Muscle layer of colon (tissue), 2 donors: Measurements from ENCODE around the gene PTPN1.

ENCODE experiments used
- H3K27ac ChIP-seq: one replicate; pipeline ENCODE4 v1.7.0; 2013; ENCODE audit warnings: low read depth, mild to moderate bottlenecking, low read length, moderate library complexity
- H3K27me3 ChIP-seq, 2 donors: one replicate each; pipeline ENCODE4 v1.7.0; 2013; ENCODE audit warnings: low read length in 2 of 2, mild to moderate bottlenecking in 2 of 2; ENCODE audit not compliant: insufficient read depth in 2 of 2, control insufficient read depth in 1 of 2
- H3K36me3 ChIP-seq: one replicate; pipeline ENCODE4 v1.7.0; 2013; ENCODE audit warnings: mild to moderate bottlenecking, low read length; ENCODE audit not compliant: insufficient read depth
- H3K4me1 ChIP-seq: one replicate; pipeline ENCODE4 v1.7.0; 2013; ENCODE audit warnings: mild to moderate bottlenecking, low read length; ENCODE audit not compliant: insufficient read depth
- H3K4me3 ChIP-seq, 2 donors: one replicate each; pipeline ENCODE4 v1.7.0; 2013; ENCODE audit warnings: low read length in 2 of 2, low read depth in 1 of 2, mild to moderate bottlenecking in 1 of 2, moderate library complexity in 1 of 2
- H3K9ac ChIP-seq: one replicate; pipeline ENCODE4 v1.7.0; 2013; ENCODE audit warnings: low read length
- H3K9me3 ChIP-seq: one replicate; pipeline ENCODE4 v1.7.0; 2013; ENCODE audit warnings: mild to moderate bottlenecking, low read length
- donor health status: abdominal sarcoma.
- donor health status: Adenocarcinoma of cecum.

PTPN1 gene

DNA sequence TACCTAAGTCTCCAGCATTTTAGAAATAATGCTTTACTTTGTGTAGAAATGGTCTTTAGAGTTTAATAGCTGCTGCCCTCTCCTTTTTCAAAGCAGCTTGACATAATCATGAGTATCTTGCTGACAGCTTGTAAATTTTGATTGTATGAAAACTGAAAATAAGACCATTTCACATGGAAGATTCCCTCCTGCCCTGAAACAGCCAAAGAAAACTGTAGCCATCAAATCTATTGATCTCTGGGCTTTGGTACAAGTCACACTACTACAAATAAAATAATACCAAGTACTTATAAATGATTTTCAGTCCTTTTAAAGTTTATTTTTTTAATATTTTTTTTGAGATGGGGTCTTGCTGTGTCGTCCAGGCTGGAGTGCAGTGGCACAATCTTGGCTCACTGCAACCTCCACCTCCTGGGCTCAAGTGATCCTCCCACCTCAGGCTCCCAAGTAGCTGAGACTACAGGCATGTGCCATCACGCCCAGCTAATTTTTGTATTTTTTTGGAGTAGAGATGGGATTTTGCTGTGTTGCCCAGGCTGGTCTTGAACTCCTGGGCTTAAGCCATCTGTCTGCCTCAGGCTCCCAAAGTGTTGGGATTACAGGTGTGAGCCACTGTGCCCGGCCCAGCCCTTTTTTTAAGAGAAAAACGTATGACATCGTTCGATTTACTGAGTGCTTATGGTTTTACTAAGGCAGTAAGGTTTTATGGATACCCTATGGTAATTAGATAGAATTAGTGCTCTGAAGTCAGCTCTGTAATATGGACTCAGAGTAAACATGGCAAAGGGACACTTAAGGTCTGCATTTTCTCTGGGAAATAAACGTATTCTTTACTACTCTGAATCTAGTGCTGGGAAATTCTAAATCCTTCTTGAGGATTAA, 7.0 kb downstream of the PTPN1 start:
- Histone ChIP-seq H3K27ac (peak overlapping the region; percentile 30), H3K27me3 (no peaks in the 10 kb centered on the region), H3K4me1 (peaks cover 71% of the 10 kb centered on the region), H3K4me3 (no peak overlapping the region), H3K36me3 (no peaks in the 10 kb centered on the region), H3K9me3 (no peaks in the 10 kb centered on the region), H3K9ac (no peak overlapping the region)

DNA sequence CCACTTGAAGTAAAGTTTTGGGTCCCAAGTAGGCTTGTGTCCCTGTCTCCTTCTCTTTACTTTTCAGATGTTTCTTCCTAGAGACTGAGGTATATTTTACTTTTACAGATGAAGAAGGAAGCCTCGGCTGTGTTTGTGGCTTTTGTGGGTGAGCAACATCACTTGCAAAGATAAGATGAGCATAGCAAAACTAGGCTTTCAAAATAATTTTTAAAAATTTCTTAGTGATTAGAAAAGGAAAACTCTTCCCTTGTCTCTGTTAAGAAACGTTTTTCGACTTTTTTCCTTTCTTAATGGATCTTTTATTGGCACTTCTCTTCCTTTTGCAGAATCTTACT, 7.6 kb downstream of the PTPN1 start:
- no peaks in the 10 kb centered on the region for H3K36me3 ChIP-seq
- no peaks in the 10 kb centered on the region for H3K27me3 ChIP-seq
- H3K9me3 ChIP-seq: no peaks in the 10 kb centered on the region
- peaks cover 65% of the 10 kb centered on the region for H3K4me1 ChIP-seq
- H3K27ac ChIP-seq: no peak overlapping the region
- H3K4me3 ChIP-seq: no peak overlapping the region
- no peak overlapping the region for H3K9ac ChIP-seq

DNA sequence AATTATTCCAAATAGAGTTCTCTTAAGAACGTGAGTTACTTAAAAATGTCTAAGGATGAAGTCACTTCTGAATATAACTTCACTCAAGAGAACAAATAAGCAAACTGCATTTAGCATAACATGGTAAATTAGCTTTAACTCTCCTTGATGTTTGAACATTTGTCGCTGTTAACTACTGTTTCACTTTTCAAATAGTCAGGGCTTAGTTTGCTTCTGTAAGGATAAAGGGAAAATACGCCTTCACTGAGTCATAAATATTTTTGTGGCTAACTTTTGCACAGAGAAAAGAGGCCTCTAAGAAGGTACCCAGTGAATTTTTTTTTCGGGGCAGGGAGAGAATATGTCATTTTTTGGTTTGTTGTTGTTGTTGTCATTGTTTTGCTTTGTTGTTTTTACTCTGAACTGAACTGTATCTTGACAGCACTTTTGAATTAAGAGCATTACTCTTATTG, 8.1 kb downstream of the PTPN1 start:
- Histone ChIP-seq H3K27me3 (no peaks in the 10 kb centered on the region), H3K4me1 (peaks cover 60% of the 10 kb centered on the region), H3K9ac (no peak overlapping the region), H3K36me3 (no peaks in the 10 kb centered on the region), H3K27ac (no peak overlapping the region), H3K4me3 (no peak overlapping the region), H3K9me3 (no peaks in the 10 kb centered on the region)

DNA sequence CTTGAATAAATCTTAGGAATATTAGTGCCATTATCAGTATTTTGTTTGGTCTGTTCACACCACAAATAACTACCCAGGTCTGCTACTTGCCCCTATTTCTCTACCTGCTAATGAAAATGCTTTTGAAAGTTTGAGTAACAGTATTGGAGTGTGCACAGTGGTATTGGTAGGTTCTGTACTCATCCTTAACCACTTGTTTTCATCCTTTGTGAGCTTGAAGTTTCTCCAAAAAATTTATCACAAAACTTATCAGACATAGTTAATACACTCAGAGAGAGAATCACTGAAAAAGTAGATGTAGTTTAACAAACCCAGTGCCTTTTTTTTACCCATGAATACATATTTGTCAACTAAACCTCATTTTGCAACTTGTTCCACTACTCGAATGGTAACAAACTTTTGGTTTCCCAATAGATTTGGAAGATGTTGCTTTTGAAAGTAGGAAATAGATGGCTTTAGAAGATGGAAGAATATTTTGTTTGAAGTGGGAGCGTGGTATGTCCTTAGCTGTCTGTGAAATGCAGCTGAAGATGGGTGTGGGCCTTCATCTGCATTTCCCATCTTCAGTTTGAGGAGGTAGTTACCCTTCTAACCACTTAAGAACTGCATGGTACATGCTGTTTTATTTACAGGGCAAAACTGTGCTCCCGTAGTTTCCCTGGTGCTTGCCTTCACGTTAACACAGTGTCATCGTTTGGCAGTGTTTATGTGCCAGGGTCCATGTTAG, 9.0 kb downstream of the PTPN1 start:
- Histone ChIP-seq H3K36me3 (no peaks in the 10 kb centered on the region), H3K9me3 (no peaks in the 10 kb centered on the region), H3K4me3 (no peak overlapping the region), H3K27me3 (no peaks in the 10 kb centered on the region), H3K27ac (no peak overlapping the region), H3K4me1 (peaks cover 51% of the 10 kb centered on the region), H3K9ac (no peak overlapping the region)

DNA sequence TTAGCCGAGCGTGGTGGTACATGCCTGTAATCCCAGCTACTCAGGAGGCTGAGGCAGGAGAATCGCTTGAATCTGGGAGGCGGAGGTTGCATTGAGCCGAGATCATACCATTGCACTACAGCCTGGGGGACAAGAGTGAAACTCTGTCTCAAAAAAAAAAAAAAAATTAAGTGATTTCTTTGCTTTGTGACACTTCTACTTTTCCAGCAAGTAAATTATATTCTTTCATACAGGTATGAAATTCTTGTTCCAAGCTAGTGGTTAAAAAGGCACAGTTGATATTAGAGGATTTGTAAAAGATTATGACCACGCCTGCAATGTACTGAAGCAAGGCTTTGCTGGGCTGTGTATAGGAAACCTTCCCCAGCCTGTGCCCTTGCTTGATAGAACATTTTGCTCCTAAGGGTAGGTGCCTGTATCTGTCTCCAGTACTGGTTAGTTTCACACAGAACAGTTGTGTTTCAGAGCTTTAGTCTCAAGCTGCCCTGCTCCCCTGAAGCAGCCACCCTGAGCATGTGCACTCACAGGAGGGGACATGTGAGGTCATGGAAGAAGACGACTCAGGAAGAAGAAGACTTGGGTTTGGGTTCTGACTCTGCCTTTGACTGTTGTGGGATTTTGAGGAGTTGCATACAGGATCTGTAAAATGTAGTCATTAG, 10.2 kb downstream of the PTPN1 start:
- peaks cover 39% of the 10 kb centered on the region for H3K4me1 ChIP-seq
- H3K9me3 ChIP-seq: no peaks in the 10 kb centered on the region
- H3K4me3 ChIP-seq: no peak overlapping the region
- no peaks in the 10 kb centered on the region for H3K27me3 ChIP-seq
- no peak overlapping the region for H3K27ac ChIP-seq
- no peaks in the 10 kb centered on the region for H3K36me3 ChIP-seq
- no peak overlapping the region for H3K9ac ChIP-seq

DNA sequence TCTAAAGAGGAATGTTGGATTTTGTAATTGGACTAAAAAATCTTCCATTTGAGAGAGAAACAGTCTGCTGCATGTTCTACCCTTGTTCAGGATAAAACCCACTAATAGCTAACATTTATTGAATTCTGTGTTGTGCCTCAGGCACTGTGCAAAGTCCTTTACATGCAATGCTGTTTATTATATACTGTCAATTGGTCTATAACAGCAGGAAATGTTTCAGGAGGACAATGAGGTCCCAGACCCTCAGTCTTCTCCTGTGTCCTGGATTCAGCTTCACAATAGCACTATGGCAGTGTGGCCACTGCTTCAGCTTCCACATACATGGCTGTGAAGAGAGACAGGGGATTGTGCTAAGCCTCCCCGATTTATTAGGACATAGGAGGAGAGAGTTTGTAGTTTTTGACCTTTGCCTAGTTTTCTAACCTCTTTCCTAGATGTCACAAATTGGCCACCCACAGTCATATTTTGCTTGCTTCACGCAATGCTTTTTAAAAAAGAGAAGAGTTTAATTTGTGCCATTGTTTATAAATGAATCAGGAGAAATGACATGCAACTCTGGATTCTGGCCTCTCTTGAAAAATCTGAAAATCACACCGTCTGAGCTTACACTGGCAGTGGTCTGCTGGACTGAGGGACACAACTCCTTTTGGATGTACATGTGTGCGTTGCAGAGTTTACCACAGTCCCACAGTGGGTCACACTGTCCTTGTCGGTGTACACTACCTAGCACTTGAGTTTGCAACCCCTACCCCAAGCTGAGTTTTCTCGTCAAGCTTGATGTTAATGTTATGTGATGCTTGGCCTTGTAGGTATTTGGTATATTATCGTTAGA, 11.3 kb downstream of the PTPN1 start:
- H3K27ac ChIP-seq: no peak overlapping the region
- no peaks in the 10 kb centered on the region for H3K36me3 ChIP-seq
- no peaks in the 10 kb centered on the region for H3K27me3 ChIP-seq
- H3K9me3 ChIP-seq: no peaks in the 10 kb centered on the region
- H3K4me3 ChIP-seq: no peak overlapping the region
- peaks cover 30% of the 10 kb centered on the region for H3K4me1 ChIP-seq
- no peak overlapping the region for H3K9ac ChIP-seq

DNA sequence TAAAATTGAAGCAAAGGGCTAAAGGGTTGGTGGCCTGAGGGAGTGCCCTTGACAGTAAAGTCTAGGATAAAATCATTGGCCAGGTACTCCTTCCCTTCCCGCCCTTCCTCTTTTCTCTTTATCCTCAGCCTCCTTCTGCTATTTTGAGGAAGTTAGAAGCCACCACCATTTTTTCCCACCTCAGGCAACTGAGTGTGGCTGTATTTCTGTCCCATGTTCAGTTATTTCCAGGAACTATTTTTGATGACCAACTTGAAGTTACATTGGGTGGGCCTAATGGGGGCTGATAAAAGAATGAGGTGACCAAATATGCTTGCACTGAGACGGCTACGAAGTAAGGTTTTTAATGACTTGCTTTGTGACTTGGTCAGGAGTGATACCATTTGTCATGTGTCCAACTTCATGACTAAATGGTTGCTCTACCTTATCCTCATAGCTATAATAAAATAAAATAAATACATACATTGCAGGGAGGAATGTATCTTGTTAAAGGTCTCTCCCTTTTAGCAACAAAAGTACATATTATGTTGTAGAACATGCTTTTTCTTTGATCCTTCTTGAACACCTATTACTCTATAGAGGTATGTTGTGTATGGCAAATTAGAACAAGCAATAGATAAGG, 12.0 kb downstream of the PTPN1 start:
- H3K27me3 ChIP-seq: no peaks in the 10 kb centered on the region
- no peak overlapping the region for H3K4me3 ChIP-seq
- H3K27ac ChIP-seq: no peak overlapping the region
- H3K36me3 ChIP-seq: no peaks in the 10 kb centered on the region
- no peaks in the 10 kb centered on the region for H3K9me3 ChIP-seq
- peaks cover 32% of the 10 kb centered on the region for H3K4me1 ChIP-seq
- H3K9ac ChIP-seq: no peak overlapping the region

DNA sequence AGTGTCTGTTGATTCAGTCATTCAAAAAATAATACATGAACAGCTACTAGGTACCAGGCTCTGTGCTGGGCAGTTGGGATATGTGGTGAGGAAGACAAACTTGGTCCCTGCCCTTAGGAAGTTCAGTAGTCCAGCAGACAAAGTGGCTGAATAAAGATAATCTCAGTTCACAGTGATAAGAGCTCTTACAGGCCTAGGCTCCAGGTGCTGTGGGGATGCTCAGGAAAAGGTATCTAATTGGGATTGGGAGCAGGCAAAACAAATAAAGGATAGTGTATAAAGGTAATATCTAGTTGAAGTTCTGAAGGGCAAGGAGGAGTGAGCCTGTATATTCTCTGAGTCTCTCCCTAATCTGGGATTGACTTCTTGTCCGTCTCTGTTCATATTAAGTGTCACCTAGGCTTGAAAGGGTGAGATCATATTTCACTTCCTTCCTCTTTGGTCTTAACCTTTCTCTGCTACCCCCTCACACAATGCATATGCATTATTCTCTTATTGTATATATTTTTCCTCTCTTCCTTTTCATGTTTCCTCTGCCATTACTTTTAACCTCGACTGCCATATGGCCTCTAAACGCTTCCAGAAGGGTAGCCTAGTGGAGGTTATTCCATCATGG, 13.5 kb downstream of the PTPN1 start:
- H3K4me1 ChIP-seq: peaks cover 25% of the 10 kb centered on the region
- H3K36me3 ChIP-seq: no peaks in the 10 kb centered on the region
- H3K9ac ChIP-seq: no peak overlapping the region
- H3K27ac ChIP-seq: no peak overlapping the region
- H3K4me3 ChIP-seq: no peak overlapping the region
- no peaks in the 10 kb centered on the region for H3K27me3 ChIP-seq
- H3K9me3 ChIP-seq: no peaks in the 10 kb centered on the region

DNA sequence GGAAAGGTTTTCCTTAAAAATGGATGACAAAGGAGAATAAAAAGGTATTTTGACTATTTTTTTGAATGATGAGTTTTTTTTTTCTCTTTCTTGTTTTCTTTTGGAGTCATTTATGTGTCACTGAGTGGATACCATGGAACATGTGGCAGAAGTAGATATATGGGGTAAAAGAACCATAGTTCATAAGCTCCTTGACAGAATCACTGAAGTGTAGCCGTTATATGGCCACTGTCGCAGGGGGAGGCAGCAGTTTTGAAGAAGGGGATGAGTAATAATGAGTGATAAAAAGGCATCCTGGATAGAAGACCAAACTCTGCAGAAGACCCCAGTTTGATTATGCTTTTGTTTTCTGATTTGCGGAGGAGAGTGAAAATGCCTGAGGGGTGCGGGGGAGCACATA, 15.5 kb downstream of the PTPN1 start:
- Histone ChIP-seq H3K9me3 (no peaks in the 10 kb centered on the region), H3K4me1 (peaks cover 27% of the 10 kb centered on the region), H3K4me3 (no peak overlapping the region), H3K27me3 (no peaks in the 10 kb centered on the region), H3K36me3 (no peaks in the 10 kb centered on the region), H3K9ac (no peak overlapping the region), H3K27ac (no peak overlapping the region)

DNA sequence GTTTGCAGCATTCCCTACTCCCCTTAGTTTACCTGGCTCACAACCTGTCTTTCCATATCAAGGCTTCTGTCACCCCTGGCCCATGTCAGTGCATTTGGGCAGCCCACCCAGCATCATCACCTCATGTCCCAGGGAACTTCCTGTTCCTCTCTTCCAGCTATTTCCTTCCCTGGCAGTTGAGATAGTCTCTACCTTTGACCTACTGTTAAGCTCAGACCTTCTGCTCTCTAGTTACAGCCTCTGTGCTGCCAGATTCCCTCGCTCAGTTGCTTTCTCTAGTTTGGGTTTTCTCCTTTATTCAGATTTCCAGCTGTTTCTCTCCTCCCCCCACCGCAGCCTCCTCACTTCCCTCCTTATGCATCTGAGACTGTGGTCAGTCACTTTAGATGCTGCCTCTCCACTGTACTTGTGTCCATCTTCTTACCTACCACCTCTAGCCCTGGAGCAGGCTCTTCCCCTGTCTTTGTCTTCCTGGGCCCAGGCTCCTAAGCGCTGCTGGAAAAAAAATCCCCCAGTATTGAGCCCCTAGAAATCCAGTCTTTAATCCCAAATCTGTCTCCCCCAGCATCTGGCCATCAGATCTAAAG, 16.3 kb downstream of the PTPN1 start:
- Histone ChIP-seq H3K27ac (peak overlapping the region; percentile 13), H3K27me3 (no peaks in the 10 kb centered on the region), H3K9ac (no peak overlapping the region), H3K9me3 (no peaks in the 10 kb centered on the region), H3K36me3 (no peaks in the 10 kb centered on the region), H3K4me3 (no peak overlapping the region), H3K4me1 (peaks cover 23% of the 10 kb centered on the region)
